IPS DF 4.7 (cell line): ENCODE data around the gene ATP8A2.
"Not testable (repeated sequence)": the region's sequence is repeated elsewhere in the genome, so short reads cannot be mapped to it uniquely, and the experiment has no call there.

Experiments
- DNase-seq: peaks from one replicate; pipeline ENCODE4 v3.0.0-alpha.2; 2013; ENCODE audit warnings: low spot score; ENCODE audit errors: extremely low read depth

ATP8A2 gene

GRCh38 chr13:25371875-25372283 lies at the start of gene ATP8A2:
TSS of gene ATP8A2 (plus strand) at chr13:25371974. CDS start at chr13:25372213, 239 bp downstream.
- DNase-seq = no peak

- no peak for DNase-seq
Measured at GRCh38 chr13:25324100-25324499, 47.7 kb upstream of the ATP8A2 start.

- DNase-seq = no peak
Measured at GRCh38 chr13:25329706-25330105, 42.1 kb upstream of the ATP8A2 start.

- DNase-seq = no peak
Measured at GRCh38 chr13:25330541-25330940, 41.2 kb upstream of the ATP8A2 start.

GRCh38 chr13:25335856-25336255 lies 35.9 kb upstream of the ATP8A2 start:
- DNase-seq = no peak

GRCh38 chr13:25345576-25345975 lies 26.2 kb upstream of the ATP8A2 start:
- no peak for DNase-seq

- DNase-seq = no peak
Measured at GRCh38 chr13:25347151-25347550, 24.6 kb upstream of the ATP8A2 start.

GRCh38 chr13:25351404-25351803 lies 20.4 kb upstream of the ATP8A2 start:
- DNase-seq = no peak

- DNase-seq = no peak
Measured at GRCh38 chr13:25352230-25352629, 19.5 kb upstream of the ATP8A2 start.

GRCh38 chr13:25352806-25353205 lies 19.0 kb upstream of the ATP8A2 start:
- DNase-seq = no peak

GRCh38 chr13:25353344-25353743 lies 18.4 kb upstream of the ATP8A2 start:
- DNase-seq = no peak

- DNase-seq = no peak
Measured at GRCh38 chr13:25354377-25354776, 17.4 kb upstream of the ATP8A2 start.

GRCh38 chr13:25360443-25360842 lies 11.3 kb upstream of the ATP8A2 start:
- not testable (repeated sequence) for DNase-seq

GRCh38 chr13:25365720-25366235 lies 6.0 kb upstream of the ATP8A2 start:
- DNase-seq = no peak

GRCh38 chr13:25371158-25371874 lies 458 bp upstream of the ATP8A2 start:
- no peak for DNase-seq

- DNase-seq = no peak
Measured at GRCh38 chr13:25372284-25373081, 709 bp downstream of the ATP8A2 start.

GRCh38 chr13:25375727-25376358 lies 4.1 kb downstream of the ATP8A2 start:
- no peak for DNase-seq

GRCh38 chr13:25377244-25377962 lies 5.6 kb downstream of the ATP8A2 start:
- DNase-seq = no peak

GRCh38 chr13:25378528-25378927 lies 6.8 kb downstream of the ATP8A2 start:
- no peak for DNase-seq

- no peak for DNase-seq
Measured at GRCh38 chr13:25379011-25379410, 7.2 kb downstream of the ATP8A2 start.

- DNase-seq = no peak
Measured at GRCh38 chr13:25380082-25380481, 8.3 kb downstream of the ATP8A2 start.
